ENCODE results near the gene KRTAP5-10. TPM values are rescaled to one million over a fixed set of nuclear protein-coding genes. Genes with fewer than 3 reads are reported as not detected.

Gene KRTAP5-10, protein sequence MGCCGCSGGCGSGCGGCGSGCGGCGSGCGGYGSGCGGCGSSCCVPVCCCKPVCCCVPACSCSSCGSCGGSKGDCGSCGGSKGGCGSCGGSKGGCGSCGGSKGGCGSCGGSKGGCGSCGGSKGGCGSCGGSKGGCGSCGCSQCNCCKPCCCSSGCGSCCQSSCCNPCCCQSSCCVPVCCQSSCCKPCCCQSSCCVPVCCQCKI
- total RNA-seq (ENCODE audit: unreplicated experiment) = 0.23 TPM
- long read RNA-seq = 0 reads

DNA sequence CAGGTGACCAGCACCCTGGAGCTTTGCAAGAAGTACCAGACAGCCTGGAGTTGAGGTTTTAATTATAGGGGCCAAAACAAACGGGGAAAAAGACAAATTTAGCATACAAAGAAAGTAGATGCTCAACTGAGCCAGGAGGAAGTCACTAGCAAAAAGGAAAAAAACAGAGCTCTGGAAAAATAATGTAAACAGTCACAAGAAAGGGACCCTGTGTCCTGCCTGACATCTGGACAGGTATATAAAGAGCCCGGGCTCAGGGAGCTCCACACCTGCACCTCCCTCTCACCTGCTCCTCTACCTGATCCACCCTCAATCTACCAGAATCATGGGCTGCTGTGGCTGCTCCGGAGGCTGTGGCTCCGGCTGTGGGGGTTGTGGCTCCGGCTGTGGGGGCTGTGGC lies at the start of gene KRTAP5-10:
Gene KRTAP5-10, plus strand, starts transcription at position 301 of the 400 bp plus-strand sequence. Its CDS starts 25 bp downstream, at position 326.
- no peaks in the 10 kb centered on the region for H3K36me3 Mint-ChIP-seq (ENCODE audit: low read depth, unreplicated experiment)
- no peak for DNase-seq (ENCODE audit: low spot score)
- no peaks in the 10 kb centered on the region for H3K9me3 Mint-ChIP-seq (ENCODE audit: unreplicated experiment)
- no peak within 1 kb of the TSS for H3K4me3 Mint-ChIP-seq (ENCODE audit: unreplicated experiment)
- no peak within 1 kb of the TSS for H3K27ac Mint-ChIP-seq (ENCODE audit: unreplicated experiment)
- H3K4me1 Mint-ChIP-seq (ENCODE audit: unreplicated experiment) = peaks cover 22% of the 10 kb centered on the region
- TF ChIP-seq, protein P1, sequence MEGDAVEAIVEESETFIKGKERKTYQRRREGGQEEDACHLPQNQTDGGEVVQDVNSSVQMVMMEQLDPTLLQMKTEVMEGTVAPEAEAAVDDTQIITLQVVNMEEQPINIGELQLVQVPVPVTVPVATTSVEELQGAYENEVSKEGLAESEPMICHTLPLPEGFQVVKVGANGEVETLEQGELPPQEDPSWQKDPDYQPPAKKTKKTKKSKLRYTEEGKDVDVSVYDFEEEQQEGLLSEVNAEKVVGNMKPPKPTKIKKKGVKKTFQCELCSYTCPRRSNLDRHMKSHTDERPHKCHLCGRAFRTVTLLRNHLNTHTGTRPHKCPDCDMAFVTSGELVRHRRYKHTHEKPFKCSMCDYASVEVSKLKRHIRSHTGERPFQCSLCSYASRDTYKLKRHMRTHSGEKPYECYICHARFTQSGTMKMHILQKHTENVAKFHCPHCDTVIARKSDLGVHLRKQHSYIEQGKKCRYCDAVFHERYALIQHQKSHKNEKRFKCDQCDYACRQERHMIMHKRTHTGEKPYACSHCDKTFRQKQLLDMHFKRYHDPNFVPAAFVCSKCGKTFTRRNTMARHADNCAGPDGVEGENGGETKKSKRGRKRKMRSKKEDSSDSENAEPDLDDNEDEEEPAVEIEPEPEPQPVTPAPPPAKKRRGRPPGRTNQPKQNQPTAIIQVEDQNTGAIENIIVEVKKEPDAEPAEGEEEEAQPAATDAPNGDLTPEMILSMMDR (IDR thresholded peaks at IDR 0.05; ENCODE audit: unreplicated experiment) = no peak
- peaks cover 7% of the 10 kb centered on the region for H3K27me3 Mint-ChIP-seq (ENCODE audit: unreplicated experiment)

DNA sequence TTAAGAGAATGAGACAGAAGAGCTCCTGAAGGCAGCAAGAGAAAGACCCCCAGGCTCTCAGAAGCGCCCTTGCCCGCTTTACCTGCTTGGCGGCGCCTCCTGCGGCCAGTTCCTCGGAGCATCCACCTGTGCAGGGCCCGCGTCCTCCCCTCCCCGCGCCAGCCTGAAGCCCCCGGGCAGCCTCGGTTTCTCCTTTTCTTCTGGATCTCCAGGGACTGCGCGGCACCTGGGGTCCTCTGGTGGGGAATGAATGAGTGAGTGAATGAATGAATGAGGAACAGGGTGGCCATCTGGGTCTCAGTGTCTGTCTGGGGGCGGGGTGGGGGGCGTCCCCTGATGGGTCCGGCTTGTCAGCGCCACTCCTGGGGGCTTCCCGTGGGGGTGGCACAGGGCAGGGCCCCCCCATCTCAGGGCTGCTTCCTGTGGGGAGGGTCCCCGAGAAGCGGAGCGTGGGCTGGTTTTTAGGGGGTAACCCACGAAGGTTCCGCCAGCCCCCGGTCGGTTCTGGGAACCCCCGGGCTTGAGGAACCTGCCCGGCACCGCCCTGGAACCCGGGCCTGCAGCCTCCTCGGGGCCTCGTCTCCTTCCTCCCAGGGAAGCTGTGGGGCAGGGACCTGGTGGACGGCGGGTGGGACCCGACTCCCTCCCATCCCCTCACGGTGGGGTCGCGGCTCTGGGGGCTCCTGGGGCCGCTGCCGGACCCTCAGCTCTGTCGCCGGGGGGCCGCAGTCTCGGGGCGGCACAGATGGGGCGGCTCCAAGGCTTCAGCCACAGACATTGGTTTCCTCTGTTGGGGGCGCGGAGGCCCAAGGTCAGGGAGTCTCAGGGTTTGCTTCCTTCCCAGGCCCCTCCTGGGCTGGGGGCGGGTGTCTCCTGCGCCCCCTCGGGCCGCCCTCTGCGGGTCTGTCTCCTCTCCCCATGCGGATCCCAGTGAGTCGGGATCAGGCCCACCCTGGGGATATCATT lies 46.6 kb upstream of the KRTAP5-10 start:
- Mint-ChIP-seq H3K27ac (ENCODE audit: unreplicated experiment) (no peak overlapping the region), H3K4me1 (ENCODE audit: unreplicated experiment) (no peaks in the 10 kb centered on the region), H3K9me3 (ENCODE audit: unreplicated experiment) (peaks cover 4% of the 10 kb centered on the region), H3K4me3 (ENCODE audit: unreplicated experiment) (no peak overlapping the region), H3K36me3 (ENCODE audit: low read depth, unreplicated experiment) (peaks cover 8% of the 10 kb centered on the region), H3K27me3 (ENCODE audit: unreplicated experiment) (no peaks in the 10 kb centered on the region)
- no peak for DNase-seq (ENCODE audit: low spot score)
- TF ChIP-seq, protein P1 (IDR thresholded peaks at IDR 0.05; ENCODE audit: unreplicated experiment) = no peak

DNA sequence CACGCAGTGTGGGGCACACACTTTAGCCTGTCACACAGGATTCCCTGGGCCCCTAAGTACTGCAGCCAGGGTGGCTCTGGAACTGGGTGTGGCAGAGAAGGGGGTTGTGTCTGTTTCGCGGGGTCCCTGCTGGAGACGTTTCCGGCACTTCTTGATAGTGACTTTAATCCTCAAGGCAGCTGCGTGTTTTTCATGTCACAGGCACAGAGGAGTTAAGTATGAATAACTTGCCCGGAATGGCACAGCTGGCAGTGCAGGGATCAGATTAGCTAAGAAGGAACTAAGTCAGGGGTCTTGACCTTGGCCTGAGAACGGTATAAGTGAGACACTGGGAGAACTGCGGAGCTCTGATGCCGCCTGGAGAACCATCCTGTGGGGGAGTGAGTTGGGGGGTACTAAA lies 45.8 kb upstream of the KRTAP5-10 start:
- peaks cover 8% of the 10 kb centered on the region for H3K36me3 Mint-ChIP-seq (ENCODE audit: low read depth, unreplicated experiment)
- TF ChIP-seq, protein P1 (IDR thresholded peaks at IDR 0.05; ENCODE audit: unreplicated experiment) = no peak
- no peak overlapping the region for H3K27ac Mint-ChIP-seq (ENCODE audit: unreplicated experiment)
- H3K9me3 Mint-ChIP-seq (ENCODE audit: unreplicated experiment) = peaks cover 4% of the 10 kb centered on the region
- no peak for DNase-seq (ENCODE audit: low spot score)
- no peaks in the 10 kb centered on the region for H3K27me3 Mint-ChIP-seq (ENCODE audit: unreplicated experiment)
- no peak overlapping the region for H3K4me3 Mint-ChIP-seq (ENCODE audit: unreplicated experiment)
- no peaks in the 10 kb centered on the region for H3K4me1 Mint-ChIP-seq (ENCODE audit: unreplicated experiment)

DNA sequence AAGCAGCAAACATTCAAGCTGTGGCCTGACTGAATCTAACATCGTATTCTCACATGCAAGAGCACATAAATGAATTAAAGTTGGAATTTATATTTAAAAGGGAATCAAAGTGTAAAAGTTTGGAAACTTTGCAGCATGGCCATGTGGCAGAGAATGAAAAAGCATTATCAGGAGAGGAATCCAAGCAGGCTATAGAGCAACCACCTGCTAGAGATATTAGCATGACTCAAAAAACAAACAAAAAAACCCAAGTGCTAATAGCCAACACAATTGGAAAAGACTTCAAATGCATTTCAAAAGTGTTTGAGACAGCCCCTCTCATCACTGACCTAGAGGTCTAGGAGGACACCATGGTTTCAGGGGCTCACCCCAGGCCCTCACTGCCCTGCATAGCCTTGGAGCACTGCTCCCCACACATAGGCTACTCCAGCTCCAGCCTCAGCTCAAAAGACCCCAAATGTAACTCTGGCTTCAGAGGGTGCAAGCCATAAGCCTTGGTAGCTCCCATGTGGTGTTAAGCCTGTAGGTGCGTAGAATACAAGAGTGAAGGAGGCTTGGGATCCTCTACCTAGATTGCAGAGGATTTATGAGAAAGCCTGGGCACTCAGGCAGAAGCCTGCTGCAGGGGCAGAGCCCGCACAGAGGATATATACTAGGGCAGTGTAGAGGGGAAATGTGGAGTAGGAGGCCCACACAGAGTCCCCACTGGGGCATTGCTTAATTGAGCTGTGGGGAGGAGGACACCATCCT lies 40.0 kb upstream of the KRTAP5-10 start:
- TF ChIP-seq, protein P1 (IDR thresholded peaks at IDR 0.05; ENCODE audit: unreplicated experiment) = no peak
- Mint-ChIP-seq H3K36me3 (ENCODE audit: low read depth, unreplicated experiment) (peaks cover 8% of the 10 kb centered on the region), H3K27me3 (ENCODE audit: unreplicated experiment) (no peaks in the 10 kb centered on the region), H3K27ac (ENCODE audit: unreplicated experiment) (no peak overlapping the region), H3K9me3 (ENCODE audit: unreplicated experiment) (peaks cover 4% of the 10 kb centered on the region), H3K4me1 (ENCODE audit: unreplicated experiment) (peaks cover 11% of the 10 kb centered on the region), H3K4me3 (ENCODE audit: unreplicated experiment) (no peak overlapping the region)
- DNase-seq (ENCODE audit: low spot score) = no peak
